Measurements from ENCODE around the gene PNPLA6. TPM values are rescaled to one million over a fixed set of nuclear protein-coding genes. Genes with fewer than 3 reads are reported as not detected.

Gene PNPLA6
- total and polyA plus RNA-seq, 2 of the 4 experiments (the other 2 are of a cell fraction), result 17.9 to 52.7 TPM

DNA sequence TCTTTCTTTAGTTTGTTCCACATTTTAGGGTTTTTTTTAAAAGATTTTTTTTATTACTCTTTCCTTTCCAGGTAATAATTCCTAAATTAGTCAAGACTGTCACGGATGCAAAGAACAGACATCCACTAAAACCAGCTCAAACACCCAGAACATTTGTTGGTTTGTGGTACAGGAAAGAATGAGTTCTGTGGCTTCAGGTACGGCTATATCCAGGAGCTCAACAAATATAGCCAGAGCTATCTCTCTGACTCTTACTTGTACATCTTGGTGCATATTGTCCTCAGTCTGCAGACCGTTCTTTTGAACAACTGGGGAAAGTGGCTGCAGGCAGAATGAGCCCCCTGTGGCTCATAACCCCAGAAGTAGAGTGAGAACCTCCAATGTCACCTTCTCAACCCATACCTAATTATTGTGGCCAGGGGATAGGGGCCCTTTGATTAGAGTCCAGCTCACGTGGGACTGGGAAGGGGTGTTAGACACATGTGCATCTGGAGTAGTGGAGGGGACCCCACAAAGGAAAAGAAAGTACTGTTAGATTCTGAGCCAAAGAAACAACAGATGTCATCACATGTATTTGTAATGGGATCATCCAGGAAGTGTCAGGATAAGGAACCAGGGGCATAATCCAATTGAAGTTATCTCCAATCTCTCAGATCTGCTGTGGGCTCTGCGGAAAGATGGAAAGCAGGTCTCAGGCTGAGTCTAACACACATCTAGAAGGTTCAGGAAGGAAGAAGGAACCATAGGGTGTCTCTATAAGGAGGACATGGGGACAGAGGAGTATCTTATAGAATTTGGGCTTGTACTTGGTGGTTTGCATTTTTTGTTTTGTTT lies 21.5 kb upstream of the PNPLA6 start:
- Histone ChIP-seq H3K36me3 (ENCODE audit: control insufficient read depth, insufficient read depth, low read length) (no peaks in the 10 kb centered on the region), H2AK5ac (ENCODE audit: low read depth, low read length) (peak overlapping the region; percentile 81; the same call in 1 of the 2 replicates), H4K20me1 (ENCODE audit: insufficient read depth, low read length) (no peaks in the 10 kb centered on the region), H3K9ac (ENCODE audit: low read depth, low read length) (no peak overlapping the region), H3K56ac (ENCODE audit: extremely low read depth, insufficient read depth, low read length) (no peak overlapping the region), H3K4me2 (ENCODE audit: low read depth, low read length) (no peak overlapping the region), H3K4me3 (ENCODE audit: insufficient read depth, low read depth, low read length) (no peak overlapping the region), H3K18ac (ENCODE audit: low read depth, low read length) (no peak overlapping the region), H4K8ac (ENCODE audit: low read depth in 2 of 2, low read length in 2 of 2) (peak overlapping the region in 1 of 2 experiments; percentile 5; a peak in 1 of 4 replicates), H3K23ac (ENCODE audit: low read depth, low read length) (no peak overlapping the region), H2AFZ (replicated peaks; ENCODE audit: low read length, poor library complexity) (no peak overlapping the region), H3K4ac (ENCODE audit: low read depth, low read length) (peak overlapping the region; percentile 61; the same call in 1 of the 2 replicates), H3K9me1 (ENCODE audit: insufficient read depth, low read length) (peaks cover 7% of the 10 kb centered on the region; the same call in 1 of the 2 replicates), H3K9me3 (ENCODE audit: control insufficient read depth, insufficient read depth, low read length) (no peaks in the 10 kb centered on the region), H3K14ac (replicated peaks; ENCODE audit: low read depth, low read length) (no peak overlapping the region), H4K91ac (ENCODE audit: insufficient read depth, low read depth, low read length) (no peak overlapping the region), H2BK20ac (ENCODE audit: low read depth, low read length) (0 out of 2 replicates have a peak overlapping the region, but pooled peaks have one; percentile 48), H2AK9ac (replicated peaks; ENCODE audit: low read depth, low read length, poor library complexity) (no peak overlapping the region), H2BK15ac (ENCODE audit: low read depth, low read length) (peak overlapping the region; percentile 74; the same call in 1 of the 3 replicates), H3K27me3 (ENCODE audit: control insufficient read depth, insufficient read depth, low read length) (peaks cover 2% of the 10 kb centered on the region), H2BK5ac (ENCODE audit: low read depth, low read length, poor library complexity, severe bottlenecking) (no peak overlapping the region), H3K4me1 (ENCODE audit: control insufficient read depth, insufficient read depth, low read length) (peaks cover 15% of the 10 kb centered on the region), H4K5ac (ENCODE audit: low read depth, low read length) (no peak overlapping the region), H3K79me1 (ENCODE audit: low read depth in 1 of 2, low read length in 2 of 2) (peaks cover 12 to 20% of the 10 kb centered on the region in 2 experiments), H2BK120ac (ENCODE audit: low read depth, low read length) (peak overlapping the region; percentile 40; the same call in 1 of the 2 replicates), H3K27ac (ENCODE audit: insufficient read depth, low read length) (no peak overlapping the region)
- ATAC-seq (ENCODE audit: low read depth), result no peak
- dilution Hi-C loops (cut with HindIII; ENCODE audit: low sequenced_read_pairs, unreplicated experiment), result no loop called here
- ChIA-PET CTCF (no interaction called here), POLR2A (ENCODE audit: unreplicated experiment) (no interaction called here)
- intact Hi-C loops (cut with micrococcal nuclease), result no loop called here
- TF ChIP-seq MAFK (IDR thresholded peaks at IDR 0.05; ENCODE audit: low read depth, low read length), result no peak
- TF ChIP-seq BHLHE40 (IDR thresholded peaks at IDR 0.05; ENCODE audit: low read depth, low read length), result no peak
- no peak for TF ChIP-seq MXI1 (IDR thresholded peaks at IDR 0.05; ENCODE audit: borderline replicate concordance, low read depth, low read length)
- TF ChIP-seq, protein P1, sequence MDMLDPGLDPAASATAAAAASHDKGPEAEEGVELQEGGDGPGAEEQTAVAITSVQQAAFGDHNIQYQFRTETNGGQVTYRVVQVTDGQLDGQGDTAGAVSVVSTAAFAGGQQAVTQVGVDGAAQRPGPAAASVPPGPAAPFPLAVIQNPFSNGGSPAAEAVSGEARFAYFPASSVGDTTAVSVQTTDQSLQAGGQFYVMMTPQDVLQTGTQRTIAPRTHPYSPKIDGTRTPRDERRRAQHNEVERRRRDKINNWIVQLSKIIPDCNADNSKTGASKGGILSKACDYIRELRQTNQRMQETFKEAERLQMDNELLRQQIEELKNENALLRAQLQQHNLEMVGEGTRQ (IDR thresholded peaks at IDR 0.05; ENCODE audit: low read depth, low read length), result no peak
- TF ChIP-seq CTCF (conservative IDR thresholded peaks at IDR 0.05; ENCODE audit: low read depth, low read length), result no peak
- TF ChIP-seq CEBPB (IDR thresholded peaks at IDR 0.05; ENCODE audit: low read depth, low read length), result no peak
- TF ChIP-seq ELK1 (IDR thresholded peaks at IDR 0.05; ENCODE audit: borderline replicate concordance, low read depth, low read length), result no peak
- TF ChIP-seq SMC3 (IDR thresholded peaks at IDR 0.05; ENCODE audit: low read depth, low read length), result no peak
- no peak for TF ChIP-seq MAZ (IDR thresholded peaks at IDR 0.05; ENCODE audit: borderline replicate concordance, low read depth, low read length)
- no peak for TF ChIP-seq RCOR1 (IDR thresholded peaks at IDR 0.05; ENCODE audit: insufficient replicate concordance, low read length)
- no peak for TF ChIP-seq RFX5 (IDR thresholded peaks at IDR 0.05; ENCODE audit: low read depth, low read length)
- in situ Hi-C loops (cut with MboI; ENCODE audit: low sequenced_read_pairs), result no loop called here
- no TSS peak for BruUV-seq (replicated peaks)
- no peak for DNase-seq
- no CpG with 5 or more reads among the region's 5 CpGs for WGBS, 2 experiments (ENCODE audit: extremely low coverage in 2 of 2, insufficient read length in 1 of 2)
